HEK293 (cell line): ENCODE results near the gene TRA2A.

Experiments used
- CTCF ChIP-seq: fragments of 450-650 bp; formaldehyde crosslinking; IDR thresholded peaks from 2 replicates; pipeline ENCODE4 v1.5.1; 2016; ENCODE audit warnings: missing biosample characterization, missing genetic modification characterization
- GLI2 ChIP-seq: fragments of 450-650 bp; formaldehyde crosslinking; IDR thresholded peaks from 2 replicates; pipeline ENCODE4; 2017; ENCODE audit warnings: missing biosample characterization, missing genetic modification characterization, low read depth, borderline replicate concordance
- GLIS2 ChIP-seq: fragments of 450-650 bp; formaldehyde crosslinking; IDR thresholded peaks from 2 replicates; pipeline ENCODE4 v1.5.1; 2016; ENCODE audit warnings: missing biosample characterization, missing genetic modification characterization
- HOXC10 ChIP-seq: sonication (generic); formaldehyde crosslinking; IDR thresholded peaks from 2 replicates; pipeline ENCODE4 v1.8.1; 2023; ENCODE audit warnings: mild to moderate bottlenecking, missing genetic modification reagents
- HOXD13 ChIP-seq: sonication (generic); formaldehyde crosslinking; IDR thresholded peaks from 2 replicates; pipeline ENCODE4 v1.8.0; 2022; ENCODE audit warnings: missing genetic modification reagents, borderline replicate concordance
- MEIS1 ChIP-seq: sonication (generic); formaldehyde crosslinking; IDR thresholded peaks from 2 replicates; pipeline ENCODE4 v1.8.1; 2022; ENCODE audit warnings: missing genetic modification reagents, mild to moderate bottlenecking, borderline replicate concordance
- PBX3 ChIP-seq: sonication (generic); formaldehyde crosslinking; IDR thresholded peaks from 2 replicates; pipeline ENCODE4 v1.8.1; 2022; ENCODE audit warnings: mild to moderate bottlenecking, moderate library complexity, missing genetic modification reagents
- ZNF114 ChIP-seq: fragments of 450-650 bp; formaldehyde crosslinking; IDR thresholded peaks from 2 replicates; pipeline ENCODE4 v1.5.0; 2017; ENCODE audit warnings: missing biosample characterization, missing genetic modification characterization
- ZNF202 ChIP-seq: fragments of 450-650 bp; formaldehyde crosslinking; IDR thresholded peaks from 2 replicates; pipeline ENCODE4 v1.5.1; 2016; ENCODE audit warnings: missing biosample characterization, missing genetic modification characterization, borderline replicate concordance
- ZNF335 ChIP-seq: fragments of 450-650 bp; formaldehyde crosslinking; conservative IDR thresholded peaks from 2 replicates; pipeline ENCODE4 v1.5.1; 2016; ENCODE audit warnings: missing biosample characterization, missing genetic modification characterization
- ZNF366 ChIP-seq: fragments of 450-650 bp; formaldehyde crosslinking; conservative IDR thresholded peaks from 2 replicates; pipeline ENCODE4 v1.5.1; 2016; ENCODE audit warnings: missing biosample characterization, missing genetic modification characterization
- ZNF37A ChIP-seq: fragments of 450-650 bp; IDR thresholded peaks from 2 replicates; pipeline ENCODE4 v1.5.1; 2018; ENCODE audit warnings: missing biosample characterization, missing genetic modification characterization
- ZNF549 ChIP-seq: fragments of 450-650 bp; IDR thresholded peaks from 2 replicates; pipeline ENCODE4 v1.5.1; 2018; ENCODE audit warnings: missing biosample characterization, missing genetic modification characterization, mild to moderate bottlenecking, inconsistent platforms, moderate library complexity
- ZNF596 ChIP-seq: fragments of 450-650 bp; IDR thresholded peaks from 2 replicates; pipeline ENCODE4 v1.5.0; 2018; ENCODE audit warnings: missing biosample characterization, mild to moderate bottlenecking, missing genetic modification characterization, moderate library complexity
- ZNF626 ChIP-seq: fragments of 450-650 bp; sonication (Bioruptor Pico); formaldehyde crosslinking; IDR thresholded peaks from 2 replicates; pipeline ENCODE4 v1.5.1; 2018; ENCODE audit warnings: missing biosample characterization, missing genetic modification characterization, inconsistent platforms
- ZNF645 ChIP-seq: fragments of 450-650 bp; formaldehyde crosslinking; IDR thresholded peaks from 2 replicates; pipeline ENCODE4; 2016; ENCODE audit warnings: missing biosample characterization, missing genetic modification characterization
- ZNF654 ChIP-seq: fragments of 450-650 bp; formaldehyde crosslinking; IDR thresholded peaks from 2 replicates; pipeline ENCODE4 v1.5.1; 2016; ENCODE audit warnings: low read depth, missing biosample characterization, missing genetic modification characterization
- ZNF658 ChIP-seq: fragments of 450-650 bp; formaldehyde crosslinking; IDR thresholded peaks from 2 replicates; pipeline ENCODE4; 2016; ENCODE audit warnings: missing biosample characterization, missing genetic modification characterization
- ZNF701 ChIP-seq: fragments of 450-650 bp; formaldehyde crosslinking; IDR thresholded peaks from 2 replicates; pipeline ENCODE4 v1.5.1; 2016; ENCODE audit warnings: missing biosample characterization, missing genetic modification characterization
- ZNF776 ChIP-seq: fragments of 450-650 bp; formaldehyde crosslinking; IDR thresholded peaks from 2 replicates; pipeline ENCODE4 v1.5.0; 2017; ENCODE audit warnings: missing biosample characterization, missing genetic modification characterization, borderline replicate concordance
- ZNF777 ChIP-seq: fragments of 450-650 bp; formaldehyde crosslinking; IDR thresholded peaks from 2 replicates; pipeline ENCODE4 v1.5.1; 2017; ENCODE audit warnings: missing biosample characterization, missing genetic modification characterization, borderline replicate concordance
- ZNF791 ChIP-seq: fragments of 450-650 bp; formaldehyde crosslinking; IDR thresholded peaks from 2 replicates; pipeline ENCODE4 v1.5.1; 2016; ENCODE audit warnings: missing biosample characterization, missing genetic modification characterization
- ZSCAN18 ChIP-seq: fragments of 450-650 bp; formaldehyde crosslinking; IDR thresholded peaks from 2 replicates; pipeline ENCODE4 v1.5.1; 2016; ENCODE audit warnings: missing biosample characterization, missing genetic modification characterization
- TF ChIP-seq, protein P1 (sequence below): fragments of 450-650 bp; formaldehyde crosslinking; IDR thresholded peaks from 2 replicates; pipeline ENCODE4 v1.5.1; 2016; ENCODE audit warnings: missing biosample characterization, missing genetic modification characterization
- TF ChIP-seq, protein P2 (sequence below): fragments of 450-650 bp; formaldehyde crosslinking; IDR thresholded peaks from 2 replicates; pipeline ENCODE4 v1.5.1; 2016; ENCODE audit warnings: missing biosample characterization, missing genetic modification characterization
- TF ChIP-seq, protein P3 (sequence below): fragments of 450-650 bp; formaldehyde crosslinking; IDR thresholded peaks from 2 replicates; pipeline ENCODE4 v1.5.1; 2016; ENCODE audit warnings: missing biosample characterization, missing genetic modification characterization

Gene TRA2A

DNA sequence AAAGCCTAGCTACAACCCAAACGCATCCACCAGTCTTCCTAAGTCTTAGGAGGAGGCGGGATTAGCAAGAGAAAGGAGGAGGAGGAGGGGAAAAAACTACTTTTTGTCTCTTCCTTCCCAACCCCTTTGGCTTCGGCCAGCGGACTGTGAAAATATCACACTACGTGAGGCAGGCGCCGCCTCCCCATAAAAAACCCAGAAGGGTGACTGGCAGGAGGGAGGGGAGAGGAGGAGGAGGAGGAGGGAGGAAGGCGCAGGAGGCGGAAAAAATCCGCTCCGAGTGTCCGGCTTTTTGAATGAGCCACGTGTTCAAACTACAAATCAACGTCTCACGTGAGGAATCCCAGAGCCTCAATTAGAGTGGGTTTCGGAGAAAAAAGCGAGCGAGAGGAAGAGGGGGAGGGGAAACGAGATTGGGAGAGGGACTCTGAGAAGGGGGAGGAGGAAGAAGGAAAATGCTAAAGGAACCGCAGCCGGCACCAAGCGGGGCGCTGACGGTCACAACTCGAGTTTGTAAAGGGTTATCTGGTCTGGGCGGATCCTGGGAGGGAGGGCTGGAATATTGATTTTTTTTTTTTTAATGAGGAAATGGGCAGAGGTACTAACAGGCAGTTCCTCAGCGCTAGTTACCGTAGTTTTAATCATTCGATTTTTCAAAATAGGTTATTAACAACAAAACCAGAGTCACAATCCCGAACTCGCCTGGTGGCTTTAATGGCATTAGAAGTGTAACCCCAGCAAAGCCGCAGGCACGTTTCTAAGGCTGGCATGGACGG lies 61.3 kb downstream of the TRA2A start, which contains the start of gene IGF2BP3 (continued):
- no peak; the same call in 1 of the 2 replicates for TF ChIP-seq ZNF645 (tag by site-specific recombination)
- peak; percentile 79 for TF ChIP-seq ZNF335 (tag by site-specific recombination)
- no peak for TF ChIP-seq GLI2 (tag by site-specific recombination)
- no peak for TF ChIP-seq ZNF776 (tag by site-specific recombination)
- TF ChIP-seq PBX3 (CRISPR knock-in tag): no peak
- TF ChIP-seq ZNF114: no peak
- no peak for TF ChIP-seq ZNF626 (tag by site-specific recombination)
- peak; percentile 99 for TF ChIP-seq ZNF366 (tag by site-specific recombination)
- no peak for TF ChIP-seq ZNF549 (tag by site-specific recombination)
- no peak for TF ChIP-seq ZNF701 (tag by site-specific recombination)
- peak; percentile 56 for TF ChIP-seq GLIS2 (tag by site-specific recombination)
- no peak for TF ChIP-seq ZSCAN18 (tag by site-specific recombination)
- TF ChIP-seq CTCF (tag by site-specific recombination): peak; percentile 48; the same call in 1 of the 2 replicates
- no peak for TF ChIP-seq HOXD13 (CRISPR knock-in tag)
- TF ChIP-seq, protein P1, sequence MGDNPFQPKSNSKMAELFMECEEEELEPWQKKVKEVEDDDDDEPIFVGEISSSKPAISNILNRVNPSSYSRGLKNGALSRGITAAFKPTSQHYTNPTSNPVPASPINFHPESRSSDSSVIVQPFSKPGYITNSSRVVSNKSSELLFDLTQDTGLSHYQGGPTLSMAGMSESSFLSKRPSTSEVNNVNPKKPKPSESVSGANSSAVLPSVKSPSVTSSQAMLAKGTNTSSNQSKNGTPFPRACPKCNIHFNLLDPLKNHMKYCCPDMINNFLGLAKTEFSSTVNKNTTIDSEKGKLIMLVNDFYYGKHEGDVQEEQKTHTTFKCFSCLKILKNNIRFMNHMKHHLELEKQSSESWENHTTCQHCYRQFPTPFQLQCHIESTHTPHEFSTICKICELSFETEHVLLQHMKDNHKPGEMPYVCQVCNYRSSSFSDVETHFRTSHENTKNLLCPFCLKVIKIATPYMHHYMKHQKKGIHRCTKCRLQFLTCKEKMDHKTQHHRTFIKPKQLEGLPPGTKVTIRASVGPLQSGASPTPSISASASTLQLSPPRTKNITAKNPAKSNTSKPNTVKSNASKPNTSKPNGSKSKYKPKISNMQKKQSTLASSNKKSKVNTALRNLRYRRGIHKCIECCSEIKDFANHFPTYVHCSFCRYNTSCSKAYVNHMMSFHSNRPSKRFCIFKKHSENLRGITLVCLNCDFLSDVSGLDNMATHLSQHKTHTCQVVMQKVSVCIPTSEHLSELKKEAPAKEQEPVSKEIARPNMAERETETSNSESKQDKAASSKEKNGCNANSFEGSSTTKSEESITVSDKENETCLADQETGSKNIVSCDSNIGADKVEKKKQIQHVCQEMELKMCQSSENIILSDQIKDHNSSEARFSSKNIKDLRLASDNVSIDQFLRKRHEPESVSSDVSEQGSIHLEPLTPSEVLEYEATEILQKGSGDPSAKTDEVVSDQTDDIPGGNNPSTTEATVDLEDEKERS (tag by site-specific recombination): no peak
- TF ChIP-seq ZNF37A (tag by site-specific recombination): no peak
- no peak for TF ChIP-seq ZNF202 (tag by site-specific recombination)
- TF ChIP-seq MEIS1 (CRISPR knock-in tag): no peak
- no peak for TF ChIP-seq ZNF777 (tag by site-specific recombination)
- no peak for TF ChIP-seq HOXC10
- TF ChIP-seq, protein P2, sequence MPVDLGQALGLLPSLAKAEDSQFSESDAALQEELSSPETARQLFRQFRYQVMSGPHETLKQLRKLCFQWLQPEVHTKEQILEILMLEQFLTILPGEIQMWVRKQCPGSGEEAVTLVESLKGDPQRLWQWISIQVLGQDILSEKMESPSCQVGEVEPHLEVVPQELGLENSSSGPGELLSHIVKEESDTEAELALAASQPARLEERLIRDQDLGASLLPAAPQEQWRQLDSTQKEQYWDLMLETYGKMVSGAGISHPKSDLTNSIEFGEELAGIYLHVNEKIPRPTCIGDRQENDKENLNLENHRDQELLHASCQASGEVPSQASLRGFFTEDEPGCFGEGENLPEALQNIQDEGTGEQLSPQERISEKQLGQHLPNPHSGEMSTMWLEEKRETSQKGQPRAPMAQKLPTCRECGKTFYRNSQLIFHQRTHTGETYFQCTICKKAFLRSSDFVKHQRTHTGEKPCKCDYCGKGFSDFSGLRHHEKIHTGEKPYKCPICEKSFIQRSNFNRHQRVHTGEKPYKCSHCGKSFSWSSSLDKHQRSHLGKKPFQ (tag by site-specific recombination): peak; percentile 80
- no peak for TF ChIP-seq ZNF791
- TF ChIP-seq, protein P3, sequence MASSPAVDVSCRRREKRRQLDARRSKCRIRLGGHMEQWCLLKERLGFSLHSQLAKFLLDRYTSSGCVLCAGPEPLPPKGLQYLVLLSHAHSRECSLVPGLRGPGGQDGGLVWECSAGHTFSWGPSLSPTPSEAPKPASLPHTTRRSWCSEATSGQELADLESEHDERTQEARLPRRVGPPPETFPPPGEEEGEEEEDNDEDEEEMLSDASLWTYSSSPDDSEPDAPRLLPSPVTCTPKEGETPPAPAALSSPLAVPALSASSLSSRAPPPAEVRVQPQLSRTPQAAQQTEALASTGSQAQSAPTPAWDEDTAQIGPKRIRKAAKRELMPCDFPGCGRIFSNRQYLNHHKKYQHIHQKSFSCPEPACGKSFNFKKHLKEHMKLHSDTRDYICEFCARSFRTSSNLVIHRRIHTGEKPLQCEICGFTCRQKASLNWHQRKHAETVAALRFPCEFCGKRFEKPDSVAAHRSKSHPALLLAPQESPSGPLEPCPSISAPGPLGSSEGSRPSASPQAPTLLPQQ: peak; percentile 85
- TF ChIP-seq ZNF596: peak; percentile 99
- TF ChIP-seq ZNF658 (tag by site-specific recombination): no peak
- no peak for TF ChIP-seq ZNF654 (tag by site-specific recombination)
